Measurements from ENCODE around the gene POLG2. TPM values are rescaled to one million over a fixed set of nuclear protein-coding genes. Genes with fewer than 3 reads are reported as not detected.
"Not testable (repeated sequence)": the region's sequence is repeated elsewhere in the genome, so short reads cannot be mapped to it uniquely, and the experiment has no call there.

Gene POLG2
- total RNA-seq, 2 experiments from 2014 or later: 36.4 to 42.9 TPM

GRCh38 chr17:64503821-64504768, 7.2 kb upstream of the POLG2 start:
- H3K9me3 Mint-ChIP-seq: no peaks in the 10 kb centered on the region
- POLR2A ChIA-PET: interaction anchor here (2.6 to 4.2 kb wide), 9 partner anchors 7 to 158 kb away, joined by 6 to 179 read pairs (median 25); partner anchors contain the start of genes PECAM1, POLG2 and SMURF2
- no peak for ATAC-seq (ENCODE audit: low read depth)

GRCh38 chr17:64503341-64503740, 6.5 kb upstream of the POLG2 start:
- H3K4me3 Mint-ChIP-seq: no peak overlapping the region
- no peak overlapping the region for H3K27ac Mint-ChIP-seq
- H3K4me1 Mint-ChIP-seq: peaks cover 57% of the 10 kb centered on the region
- H3K36me3 Mint-ChIP-seq: peaks cover 61% of the 10 kb centered on the region
- DNase-seq: no peak
- H3K27me3 Mint-ChIP-seq: no peaks in the 10 kb centered on the region
- POLR2A ChIA-PET: interaction anchor here (0.5 to 2.6 kb wide), 2 partner anchors 109 to 155 kb away, joined by 3 to 6 read pairs; no protein-coding TSS in a partner anchor
- ATAC-seq (ENCODE audit: low read depth): no peak
- no peaks in the 10 kb centered on the region for H3K9me3 Mint-ChIP-seq

More at GRCh38 chr17:64503821-64504768, 7.2 kb upstream of the POLG2 start:
- no peak for DNase-seq
- peak overlapping the region; percentile 98 for H3K4me3 Mint-ChIP-seq
- no peaks in the 10 kb centered on the region for H3K27me3 Mint-ChIP-seq
- peak overlapping the region; percentile 100 for H3K27ac Mint-ChIP-seq
- peaks cover 57% of the 10 kb centered on the region for H3K4me1 Mint-ChIP-seq
- peaks cover 59% of the 10 kb centered on the region for H3K36me3 Mint-ChIP-seq

DNA sequence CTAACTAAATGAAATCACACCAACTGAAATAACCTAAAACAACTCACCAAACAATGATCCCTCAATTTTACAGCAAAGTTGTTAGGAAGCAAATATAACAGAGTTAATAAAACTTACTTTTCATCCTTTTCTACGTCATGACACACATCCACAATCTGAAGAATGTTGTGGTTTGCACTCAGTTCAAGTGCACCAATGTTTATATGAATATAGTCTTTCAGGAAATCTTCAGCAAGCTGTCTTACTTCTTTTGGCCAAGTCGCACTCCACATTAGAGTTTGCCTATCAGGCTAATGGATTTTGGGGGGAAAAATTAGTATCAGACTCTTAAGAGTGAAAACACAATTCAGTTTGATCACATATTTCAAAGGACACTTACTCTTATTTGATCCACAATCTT, 6.0 kb upstream of the POLG2 start:
- DNase-seq (no peak), ATAC-seq (ENCODE audit: low read depth) (no peak)
- H3K9me3 Mint-ChIP-seq: no peaks in the 10 kb centered on the region
- POLR2A ChIA-PET: interaction anchor here (0.5 kb wide), 1 partner anchor 109 kb away, joined by 3 read pairs; no protein-coding TSS in a partner anchor
- no peak overlapping the region for H3K27ac Mint-ChIP-seq
- peaks cover 58% of the 10 kb centered on the region for H3K4me1 Mint-ChIP-seq
- H3K4me3 Mint-ChIP-seq: no peak overlapping the region
- no peaks in the 10 kb centered on the region for H3K27me3 Mint-ChIP-seq
- peaks cover 63% of the 10 kb centered on the region for H3K36me3 Mint-ChIP-seq

GRCh38 chr17:64502021-64502420, 5.2 kb upstream of the POLG2 start:
- H3K27ac Mint-ChIP-seq: peak overlapping the region; percentile 42
- no peak overlapping the region for H3K4me3 Mint-ChIP-seq
- POLR2A ChIA-PET: no interaction called here
- H3K36me3 Mint-ChIP-seq: peaks cover 63% of the 10 kb centered on the region
- H3K4me1 Mint-ChIP-seq: peaks cover 59% of the 10 kb centered on the region
- DNase-seq: no peak
- H3K9me3 Mint-ChIP-seq: no peaks in the 10 kb centered on the region
- H3K27me3 Mint-ChIP-seq: no peaks in the 10 kb centered on the region
- no peak for ATAC-seq (ENCODE audit: low read depth)

DNA sequence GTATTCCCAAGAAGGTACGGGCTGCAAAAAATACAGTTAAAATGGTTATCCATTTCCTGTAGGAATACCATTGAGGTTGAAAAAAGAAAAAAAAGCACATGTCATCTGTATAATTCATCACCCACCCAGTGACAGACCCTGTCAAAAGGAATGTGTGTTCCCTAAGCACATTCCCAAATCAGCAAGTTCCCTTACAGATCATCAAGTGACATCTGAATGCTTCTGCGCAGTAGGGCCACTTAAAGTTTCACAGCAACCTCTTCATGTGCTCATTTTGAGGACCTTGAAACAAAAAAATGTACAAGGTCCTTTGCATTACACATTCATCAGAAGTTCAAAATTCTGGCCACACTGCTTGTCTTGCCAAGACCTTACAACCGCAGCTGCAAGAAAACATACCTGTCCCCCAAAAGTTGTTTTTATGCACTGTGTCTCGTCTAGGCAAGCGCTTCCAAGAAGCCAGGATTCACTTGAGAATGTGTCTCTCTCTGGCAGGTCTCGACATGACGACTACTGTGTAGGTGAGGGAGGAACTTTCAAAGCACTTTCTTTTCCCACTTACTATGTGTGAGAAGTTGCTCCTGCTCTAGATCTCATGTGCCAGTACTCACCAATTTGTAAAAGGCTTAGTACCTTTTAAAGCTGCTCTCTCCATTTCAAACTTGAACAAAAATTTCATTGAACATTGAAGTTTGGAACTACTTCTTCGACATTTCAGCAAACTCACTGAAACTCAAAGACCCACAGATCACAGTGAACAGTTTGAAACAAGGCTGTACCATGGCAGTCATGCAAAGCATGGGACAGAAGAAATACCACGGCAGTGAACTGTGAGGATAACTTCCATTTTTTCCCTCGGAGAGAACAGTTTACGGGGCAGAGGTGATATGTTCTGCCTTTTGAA, 4.3 kb upstream of the POLG2 start:
- Mint-ChIP-seq H3K27ac (no peak overlapping the region), H3K36me3 (peaks cover 67% of the 10 kb centered on the region), H3K4me1 (peaks cover 61% of the 10 kb centered on the region), H3K27me3 (no peaks in the 10 kb centered on the region), H3K4me3 (no peak overlapping the region), H3K9me3 (no peaks in the 10 kb centered on the region)
- ATAC-seq (ENCODE audit: low read depth) (no peak), DNase-seq (no peak)
- POLR2A ChIA-PET: no interaction called here

GRCh38 chr17:64500487-64500859, 3.6 kb upstream of the POLG2 start:
- POLR2A ChIA-PET: no interaction called here
- ATAC-seq (ENCODE audit: low read depth) (no peak), DNase-seq (no peak)
- no peaks in the 10 kb centered on the region for H3K27me3 Mint-ChIP-seq
- H3K27ac Mint-ChIP-seq: no peak overlapping the region
- no peak overlapping the region for H3K4me3 Mint-ChIP-seq
- H3K36me3 Mint-ChIP-seq: peaks cover 64% of the 10 kb centered on the region
- H3K4me1 Mint-ChIP-seq: peaks cover 66% of the 10 kb centered on the region
- no peaks in the 10 kb centered on the region for H3K9me3 Mint-ChIP-seq

- no peaks in the 10 kb centered on the region for H3K27me3 Mint-ChIP-seq
- no peaks in the 10 kb centered on the region for H3K9me3 Mint-ChIP-seq
- peaks cover 69% of the 10 kb centered on the region for H3K4me1 Mint-ChIP-seq
- peaks cover 60% of the 10 kb centered on the region for H3K36me3 Mint-ChIP-seq
- H3K27ac Mint-ChIP-seq: peak overlapping the region; percentile 79
- POLR2A ChIA-PET: no interaction called here
- DNase-seq (no peak), ATAC-seq (ENCODE audit: low read depth) (no peak)
- no peak overlapping the region for H3K4me3 Mint-ChIP-seq
Measured at GRCh38 chr17:64499805-64500486, 3.1 kb upstream of the POLG2 start.

GRCh38 chr17:64498308-64499203, 1.7 kb upstream of the POLG2 start:
- Mint-ChIP-seq H3K36me3 (peaks cover 57% of the 10 kb centered on the region), H3K9me3 (no peaks in the 10 kb centered on the region), H3K4me1 (peaks cover 70% of the 10 kb centered on the region), H3K27ac (peak overlapping the region; percentile 17), H3K4me3 (no peak overlapping the region), H3K27me3 (no peaks in the 10 kb centered on the region)
- ATAC-seq (ENCODE audit: low read depth) (no peak), DNase-seq (no peak)
- POLR2A ChIA-PET: interaction anchor here (0.7 to 4.3 kb wide), 2 partner anchors 8 to 12 kb away, joined by 3 to 179 read pairs; partner anchors contain the start of genes CEP95 and DDX5

GRCh38 chr17:64497565-64498035, 746 bp upstream of the POLG2 start:
- POLR2A ChIA-PET: interaction anchor here (0.9 to 4.3 kb wide), 6 partner anchors 9 to 152 kb away, joined by 3 to 179 read pairs (median 6); partner anchors contain the start of genes CEP95 and DDX5
- Mint-ChIP-seq H3K4me3 (peak overlapping the region; percentile 100), H3K36me3 (peaks cover 48% of the 10 kb centered on the region), H3K27me3 (no peaks in the 10 kb centered on the region), H3K27ac (peak overlapping the region; percentile 100), H3K4me1 (peaks cover 71% of the 10 kb centered on the region), H3K9me3 (no peaks in the 10 kb centered on the region)
- DNase-seq (no peak), ATAC-seq (ENCODE audit: low read depth) (no peak)

GRCh38 chr17:64496348-64496785, 487 bp downstream of the POLG2 start:
- H3K36me3 Mint-ChIP-seq: peaks cover 38% of the 10 kb centered on the region
- peak overlapping the region; percentile 100 for H3K27ac Mint-ChIP-seq
- no peak for ATAC-seq (ENCODE audit: low read depth)
- POLR2A ChIA-PET: interaction anchor here (0.6 to 4.3 kb wide), 12 partner anchors 10 to 911 kb away, joined by 3 to 179 read pairs (median 5); partner anchors contain the start of genes CEP95 and DDX5
- H3K27me3 Mint-ChIP-seq: no peaks in the 10 kb centered on the region
- no peak for DNase-seq
- H3K9me3 Mint-ChIP-seq: no peaks in the 10 kb centered on the region
- H3K4me3 Mint-ChIP-seq: peak overlapping the region; percentile 100
- peaks cover 67% of the 10 kb centered on the region for H3K4me1 Mint-ChIP-seq

GRCh38 chr17:64495300-64495699, 1.6 kb downstream of the POLG2 start:
- not testable (repeated sequence) for H3K27ac Mint-ChIP-seq; H3K9me3 Mint-ChIP-seq; H3K27me3 Mint-ChIP-seq; ATAC-seq (ENCODE audit: low read depth); DNase-seq
- POLR2A ChIA-PET: interaction anchor here (0.6 to 4.3 kb wide), 3 partner anchors 11 to 147 kb away, joined by 3 to 179 read pairs (median 3); partner anchors contain the start of genes CEP95 and DDX5
- peaks cover 59% of the 10 kb centered on the region for H3K4me1 Mint-ChIP-seq
- peaks cover 32% of the 10 kb centered on the region for H3K36me3 Mint-ChIP-seq
- H3K4me3 Mint-ChIP-seq: peak overlapping the region; percentile 100

Data from activated naive CD8-positive, alpha-beta T cell treated with anti-CD3 and anti-CD28 coated beads, Interleukin-2, amount 10 ng/mL, durations not matched to agents 7 days and 5 days (primary cell).